Measurements from ENCODE around the gene MUCL3. TPM values are rescaled to one million over a fixed set of nuclear protein-coding genes. Genes with fewer than 3 reads are reported as not detected.
"Not testable (repeated sequence)": the region's sequence is repeated elsewhere in the genome, so short reads cannot be mapped to it uniquely, and the experiment has no call there.

MUCL3 gene
- not detected for total RNA-seq

GRCh38 chr6:30940361-30940986 is at the start of gene MUCL3:
Gene MUCL3 (plus strand): TSS chr6:30940973. CDS start chr6:30941000, 27 bp downstream.
- DNase-seq (ENCODE audit: low spot score in 2 of 2) (no peak), FAIRE-seq (no peak)

DNA sequence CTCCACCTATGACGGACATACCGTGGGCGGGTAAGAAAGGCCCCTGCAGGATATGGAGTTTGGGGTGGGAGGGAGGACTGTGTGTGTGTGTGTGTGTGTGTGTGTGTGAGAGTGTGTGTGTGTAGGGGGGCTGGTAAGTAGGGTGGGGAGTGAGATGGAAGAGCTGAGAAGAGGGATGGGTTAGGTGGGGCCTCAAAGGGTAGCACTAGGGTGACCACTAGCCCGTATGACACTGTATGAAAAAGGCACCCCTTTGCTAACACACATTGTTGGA is 49.4 kb upstream of the MUCL3 start:
- no peak for FAIRE-seq

DNA sequence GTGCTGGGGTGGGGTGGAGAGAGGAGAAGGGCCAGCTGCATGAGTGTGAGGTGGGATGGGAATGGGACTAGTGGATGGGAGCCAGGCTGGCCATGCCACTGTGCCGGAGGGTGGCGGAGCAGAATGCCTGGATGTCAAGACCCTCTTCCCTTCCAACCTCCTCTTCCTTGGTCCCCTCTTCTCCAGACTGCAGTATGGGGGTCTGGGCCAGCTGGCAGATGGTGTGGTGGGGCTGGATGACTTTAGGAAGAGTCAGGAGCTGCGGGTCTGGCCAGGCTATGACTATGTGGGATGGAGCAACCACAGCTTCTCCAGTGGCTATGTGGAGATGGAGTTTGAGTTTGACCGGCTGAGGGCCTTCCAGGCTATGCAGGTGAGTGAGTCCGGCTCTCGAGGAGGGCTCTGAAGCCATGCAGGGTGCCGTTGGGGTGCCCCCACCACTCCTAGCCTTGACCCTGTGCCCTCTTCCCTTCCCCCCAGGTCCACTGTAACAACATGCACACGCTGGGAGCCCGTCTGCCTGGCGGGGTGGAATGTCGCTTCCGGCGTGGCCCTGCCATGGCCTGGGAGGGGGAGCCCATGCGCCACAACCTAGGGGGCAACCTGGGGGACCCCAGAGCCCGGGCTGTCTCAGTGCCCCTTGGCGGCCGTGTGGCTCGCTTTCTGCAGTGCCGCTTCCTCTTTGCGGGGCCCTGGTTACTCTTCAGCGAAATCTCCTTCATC is 48.8 kb upstream of the MUCL3 start:
- FAIRE-seq (no peak), DNase-seq (ENCODE audit: low spot score in 2 of 2) (no peak)

More for the DNA sequence above, 49.4 kb upstream of the MUCL3 start:
- DNase-seq (ENCODE audit: low spot score in 2 of 2) = no peak

DNA sequence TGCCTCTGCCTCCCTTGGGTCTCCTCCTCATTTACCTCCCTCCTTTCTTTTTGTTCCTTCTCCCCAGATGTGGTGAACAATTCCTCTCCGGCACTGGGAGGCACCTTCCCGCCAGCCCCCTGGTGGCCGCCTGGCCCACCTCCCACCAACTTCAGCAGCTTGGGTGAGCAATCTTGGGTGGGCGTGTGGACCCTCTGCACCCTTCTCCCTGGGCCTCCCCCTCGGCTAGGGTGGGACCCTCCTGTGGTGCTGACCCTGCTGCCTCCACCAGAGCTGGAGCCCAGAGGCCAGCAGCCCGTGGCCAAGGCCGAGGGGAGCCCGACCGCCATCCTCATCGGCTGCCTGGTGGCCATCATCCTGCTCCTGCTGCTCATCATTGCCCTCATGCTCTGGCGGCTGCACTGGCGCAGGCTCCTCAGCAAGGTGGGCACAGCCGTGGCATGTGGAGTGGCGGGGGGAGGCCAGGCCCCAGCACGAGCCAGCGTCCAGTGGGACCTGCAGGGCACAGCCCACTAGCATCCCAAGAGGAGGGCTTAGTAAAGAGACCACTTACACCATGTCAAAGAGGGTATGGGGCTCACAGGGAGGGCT is 47.7 kb upstream of the MUCL3 start:
- DNase-seq (ENCODE audit: low spot score in 2 of 2) (no peak), FAIRE-seq (no peak)

GRCh38 chr6:30893666-30894065 is 47.1 kb upstream of the MUCL3 start:
- no peak for FAIRE-seq

GRCh38 chr6:30894381-30894780 is 46.4 kb upstream of the MUCL3 start:
- no peak for DNase-seq (ENCODE audit: low spot score in 2 of 2)
- no peak for FAIRE-seq

More at GRCh38 chr6:30893666-30894065, 47.1 kb upstream of the MUCL3 start:
- DNase-seq (ENCODE audit: low spot score in 2 of 2) = no peak

DNA sequence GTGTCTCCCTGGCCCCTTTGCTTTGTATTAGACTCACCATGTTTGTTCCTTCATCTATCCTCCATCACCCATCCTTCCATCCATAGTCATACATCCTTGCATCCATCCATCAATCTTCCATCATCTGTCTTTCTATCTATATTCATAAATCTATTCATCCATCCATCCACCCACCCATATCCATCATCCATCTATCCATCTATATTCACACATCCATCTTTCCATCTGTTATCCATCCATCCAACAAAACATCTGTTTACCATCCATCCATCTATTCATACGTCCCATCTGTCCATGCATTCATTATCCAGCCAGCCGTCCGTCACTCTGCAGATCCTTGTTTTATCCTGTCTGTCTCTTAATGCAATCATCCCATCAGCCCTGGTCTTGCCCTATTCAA is 45.8 kb upstream of the MUCL3 start:
- DNase-seq (ENCODE audit: low spot score in 2 of 2) (no peak), FAIRE-seq (no peak)

- FAIRE-seq = no peak
- no peak for DNase-seq (ENCODE audit: low spot score in 2 of 2)
Measured at GRCh38 chr6:30895343-30895742, 45.4 kb upstream of the MUCL3 start.

- no peak for DNase-seq (ENCODE audit: low spot score in 2 of 2)
- FAIRE-seq = no peak
Measured at GRCh38 chr6:30896541-30896940, 44.2 kb upstream of the MUCL3 start.

DNA sequence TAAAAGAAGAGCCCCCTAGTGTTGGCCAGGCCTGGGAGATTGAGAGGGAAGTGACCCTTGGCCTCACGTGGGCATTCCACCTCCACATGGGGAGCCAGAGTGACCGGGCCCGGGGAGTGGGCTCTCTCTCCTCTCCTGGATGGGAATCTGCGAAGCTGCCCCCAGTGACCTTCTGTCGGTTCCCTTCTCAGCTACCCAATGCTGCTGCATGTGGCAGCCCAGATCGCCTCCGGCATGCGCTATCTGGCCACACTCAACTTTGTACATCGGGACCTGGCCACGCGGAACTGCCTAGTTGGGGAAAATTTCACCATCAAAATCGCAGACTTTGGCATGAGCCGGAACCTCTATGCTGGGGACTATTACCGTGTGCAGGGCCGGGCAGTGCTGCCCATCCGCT is 42.9 kb upstream of the MUCL3 start:
- DNase-seq (ENCODE audit: low spot score in 2 of 2) = no peak
- no peak for FAIRE-seq

DNA sequence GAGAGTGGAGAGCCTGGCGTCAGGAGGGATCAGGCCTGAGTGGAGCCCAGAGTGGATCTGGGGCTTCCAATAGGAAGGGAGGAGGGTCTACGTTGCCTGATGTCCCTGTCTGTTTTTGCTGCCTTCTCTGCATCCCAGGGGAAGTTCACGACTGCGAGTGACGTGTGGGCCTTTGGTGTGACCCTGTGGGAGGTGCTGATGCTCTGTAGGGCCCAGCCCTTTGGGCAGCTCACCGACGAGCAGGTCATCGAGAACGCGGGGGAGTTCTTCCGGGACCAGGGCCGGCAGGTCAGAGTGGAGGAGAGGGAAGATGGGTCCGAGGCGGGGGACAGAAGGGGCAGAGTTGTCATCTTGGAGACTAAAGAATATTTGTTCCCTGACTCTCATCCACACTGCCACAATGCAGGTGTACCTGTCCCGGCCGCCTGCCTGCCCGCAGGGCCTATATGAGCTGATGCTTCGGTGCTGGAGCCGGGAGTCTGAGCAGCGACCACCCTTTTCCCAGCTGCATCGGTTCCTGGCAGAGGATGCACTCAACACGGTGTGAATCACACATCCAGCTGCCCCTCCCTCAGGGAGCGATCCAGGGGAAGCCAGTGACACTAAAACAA is 41.9 kb upstream of the MUCL3 start:
- no peak for FAIRE-seq

GRCh38 chr6:30900863-30901417 is 39.8 kb upstream of the MUCL3 start:
- no peak for FAIRE-seq
- DNase-seq (ENCODE audit: low spot score in 2 of 2) = no peak

More for the DNA sequence above, 41.9 kb upstream of the MUCL3 start:
- no peak for DNase-seq (ENCODE audit: low spot score in 2 of 2)

GRCh38 chr6:30901436-30901835 is 39.3 kb upstream of the MUCL3 start:
- DNase-seq (ENCODE audit: low spot score in 2 of 2) (no peak), FAIRE-seq (no peak)

DNA sequence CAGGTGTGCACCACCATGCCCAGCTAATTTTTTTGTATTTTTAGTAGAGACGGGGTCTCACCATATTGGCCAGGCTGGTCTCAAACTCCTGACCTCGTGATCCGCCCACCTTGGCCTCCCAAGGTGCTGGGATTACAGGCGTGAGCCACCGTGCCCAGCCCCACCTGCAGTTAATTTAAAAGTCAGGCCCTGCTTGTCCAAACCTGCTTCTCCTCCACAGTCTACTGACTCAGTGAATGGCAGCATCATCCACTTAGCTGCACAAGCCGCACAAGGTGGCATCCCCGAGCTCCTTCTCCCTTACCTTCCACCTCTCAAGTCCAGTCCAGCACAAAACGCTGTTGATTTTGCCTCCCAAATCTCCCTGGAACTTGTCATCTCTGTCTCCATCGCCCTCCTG is 38.6 kb upstream of the MUCL3 start:
- not testable (repeated sequence) for DNase-seq (ENCODE audit: low spot score in 2 of 2); FAIRE-seq

- FAIRE-seq (no peak), DNase-seq (ENCODE audit: low spot score in 2 of 2) (no peak)
Measured at GRCh38 chr6:30902709-30903108, 38.1 kb upstream of the MUCL3 start.

DNA sequence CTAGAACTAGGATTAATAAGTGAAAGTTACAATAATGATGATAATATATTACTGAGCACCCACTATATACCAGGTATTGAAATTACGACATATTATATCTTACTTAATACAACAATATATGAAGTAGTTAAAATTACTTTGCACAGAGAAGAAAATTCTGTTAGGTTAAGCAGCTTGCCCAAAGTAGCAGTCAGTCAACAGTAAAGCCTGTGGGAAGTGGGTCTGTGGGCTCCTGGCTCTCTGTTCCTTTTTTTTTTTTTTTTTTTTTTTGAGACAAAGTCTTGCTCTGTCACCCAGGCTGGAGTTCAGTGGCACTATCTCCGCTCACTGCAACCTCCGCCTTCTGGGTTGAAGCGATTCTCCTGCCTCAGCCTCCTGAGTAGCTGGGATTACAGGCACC is 37.5 kb upstream of the MUCL3 start:
- no peak for FAIRE-seq
- DNase-seq (ENCODE audit: low spot score in 2 of 2) = no peak

DNA sequence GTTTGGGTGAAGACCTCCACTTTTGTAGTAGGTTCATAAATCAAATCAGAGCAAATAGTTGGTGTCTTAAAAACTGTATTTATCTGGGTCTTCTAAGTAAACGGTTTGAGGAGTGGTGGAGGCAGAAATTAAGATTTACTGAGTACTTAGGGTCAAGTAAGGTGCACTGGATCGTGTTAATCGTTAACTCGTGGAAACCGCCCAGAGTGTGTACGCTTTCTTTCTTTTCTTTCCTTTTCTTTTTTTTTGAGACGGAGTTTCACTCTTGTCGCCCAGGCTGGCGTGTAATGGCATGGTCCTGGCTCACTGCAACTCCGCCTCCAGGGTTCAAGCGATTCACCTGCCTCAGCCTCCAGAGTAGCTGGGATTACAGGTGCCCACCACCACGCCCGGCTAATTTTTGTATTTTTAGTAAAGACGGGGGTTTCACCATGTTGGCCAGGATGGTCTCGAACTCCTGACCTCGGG is 33.4 kb upstream of the MUCL3 start:
- not testable (repeated sequence) for DNase-seq (ENCODE audit: low spot score in 2 of 2); FAIRE-seq

- FAIRE-seq (no peak), DNase-seq (ENCODE audit: low spot score in 2 of 2) (peak; percentile 84 to 92)
Measured at GRCh38 chr6:30907758-30908591, 32.8 kb upstream of the MUCL3 start, which contains the start of gene GTF2H4. Gene GTF2H4 (plus strand): TSS chr6:30908207.

- FAIRE-seq (no peak), DNase-seq (ENCODE audit: low spot score in 2 of 2) (no peak)
Measured at GRCh38 chr6:30908700-30909099, 32.1 kb upstream of the MUCL3 start.

DNA sequence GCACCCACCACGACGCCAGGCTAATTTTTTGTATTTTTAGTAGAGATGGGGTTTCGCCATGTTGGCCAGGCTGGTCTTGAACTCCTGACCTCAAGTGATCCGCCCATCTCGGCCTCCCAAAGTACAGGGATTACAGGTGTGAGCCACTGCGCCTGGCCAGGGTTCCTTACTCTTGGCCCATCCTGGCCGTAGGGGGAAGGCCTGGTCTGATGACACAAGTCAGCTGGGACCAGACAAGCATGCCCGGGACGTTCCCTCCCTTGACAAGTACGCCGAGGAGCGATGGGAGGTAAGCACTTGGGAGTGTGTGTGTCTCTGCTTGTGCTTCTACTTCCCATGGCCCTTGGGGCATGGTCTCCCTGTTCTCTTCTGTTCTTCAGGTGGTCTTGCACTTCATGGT is 30.3 kb upstream of the MUCL3 start:
- not testable (repeated sequence) for FAIRE-seq; DNase-seq (ENCODE audit: low spot score in 2 of 2)

Data from frontal cortex (tissue), 4 donors.